Ascending aorta (tissue), 2 donors: Measurements from ENCODE around the gene DNAH8. TPM values are rescaled to one million over a fixed set of nuclear protein-coding genes. Genes with fewer than 3 reads are reported as not detected.

Source experiments
- DNase-seq, 2 donors: peaks; one replicate each; pipeline ENCODE4 v3.0.0-alpha.2; 2019; ENCODE audit warnings: low spot score in 2 of 2
- H3K27ac ChIP-seq, 2 donors: fragments of 200-600 bp; sonication (generic); one replicate each; pipeline ENCODE4 v1.5.1; 2016 to 2017; ENCODE audit warnings: mild to moderate bottlenecking in 1 of 2
- H3K27me3 ChIP-seq: fragments of 200-600 bp; sonication (generic); one replicate; pipeline ENCODE4 v1.5.1; 2017
- H3K36me3 ChIP-seq, 2 donors: fragments of 200-600 bp; sonication (generic); one replicate each; pipeline ENCODE4 v1.5.1; 2016
- H3K4me1 ChIP-seq, 2 donors: fragments of 200-600 bp; sonication (generic); one replicate each; pipeline ENCODE4 v1.5.1; 2016 to 2017; ENCODE audit warnings: mild to moderate bottlenecking in 1 of 2
- H3K4me3 ChIP-seq, 2 donors: fragments of 200-600 bp; sonication (generic); one replicate each; pipeline ENCODE4 v1.5.1; 2016 to 2017; ENCODE audit warnings: mild to moderate bottlenecking in 1 of 2
- H3K9me3 ChIP-seq, 2 donors: fragments of 200-600 bp; sonication (generic); one replicate each; pipeline ENCODE4 v1.5.1; 2016
- CTCF ChIP-seq, 3 experiments: fragments of 200-600 bp in 2 of 3; fragments of 450-650 bp in 1 of 3; sonication (generic) in 2 of 3; IDR thresholded peaks; one replicate each; pipeline ENCODE4 v1.5.1; 2016 to 2019; ENCODE audit warnings: antibody characterized with exemption in 3 of 3, mild to moderate bottlenecking in 1 of 3, moderate library complexity in 1 of 3
- intact Hi-C: fragments of 100-400 bp; cut with DNase I; formaldehyde crosslinking; loops from one replicate; pipeline ENCODE4 v1.15.1; 2023
- total RNA-seq: library from RNA; depleted of rRNA; stranded (reverse); fragments of >200 nt; gene quantifications from one replicate; pipeline ENCODE4 v1.1.0, GENCODE V29; 2016

The DNAH8 gene
- total RNA-seq, 1 donor from 2014 or later = not detected

GRCh38 chr6:38801305-38801704 lies 86.2 kb downstream of the DNAH8 start:
- TF ChIP-seq CTCF (IDR thresholded peaks at IDR 0.05) = no peak

GRCh38 chr6:38802497-38802896 lies 87.4 kb downstream of the DNAH8 start:
- intact Hi-C loops = no loop called here
- no peak for DNase-seq
- H3K27ac ChIP-seq = no peak overlapping the region
- no peaks in the 10 kb centered on the region for H3K4me1 ChIP-seq
- H3K4me3 ChIP-seq = no peak overlapping the region
- H3K27me3 ChIP-seq = no peaks in the 10 kb centered on the region
- no peak for TF ChIP-seq CTCF (IDR thresholded peaks at IDR 0.05)
- no peaks in the 10 kb centered on the region for H3K9me3 ChIP-seq
- H3K36me3 ChIP-seq = no peaks in the 10 kb centered on the region

More at GRCh38 chr6:38801305-38801704, 86.2 kb downstream of the DNAH8 start:
- Histone ChIP-seq H3K27ac (no peak overlapping the region), H3K9me3 (no peaks in the 10 kb centered on the region), H3K4me1 (no peaks in the 10 kb centered on the region), H3K4me3 (no peak overlapping the region), H3K27me3 (no peaks in the 10 kb centered on the region), H3K36me3 (no peaks in the 10 kb centered on the region)
- intact Hi-C loops = no loop called here
- DNase-seq = no peak

- intact Hi-C loops = no loop called here
- H3K27me3 ChIP-seq = no peaks in the 10 kb centered on the region
Measured at GRCh38 chr6:38803129-38803528, 88.0 kb downstream of the DNAH8 start.

GRCh38 chr6:38804358-38804757 lies 89.2 kb downstream of the DNAH8 start:
- no peak for DNase-seq
- H3K27ac ChIP-seq = no peak overlapping the region
- H3K27me3 ChIP-seq = no peaks in the 10 kb centered on the region
- no peak overlapping the region for H3K4me3 ChIP-seq
- intact Hi-C loops = no loop called here
- H3K4me1 ChIP-seq = no peaks in the 10 kb centered on the region
- H3K36me3 ChIP-seq = no peaks in the 10 kb centered on the region
- H3K9me3 ChIP-seq = no peaks in the 10 kb centered on the region
- TF ChIP-seq CTCF (IDR thresholded peaks at IDR 0.05) = no peak

More at GRCh38 chr6:38803129-38803528, 88.0 kb downstream of the DNAH8 start:
- no peak for DNase-seq
- Histone ChIP-seq H3K9me3 (no peaks in the 10 kb centered on the region), H3K27ac (no peak overlapping the region), H3K4me1 (no peaks in the 10 kb centered on the region), H3K4me3 (no peak overlapping the region), H3K36me3 (no peaks in the 10 kb centered on the region)
- TF ChIP-seq CTCF (IDR thresholded peaks at IDR 0.05) = no peak

GRCh38 chr6:38805127-38805655 lies 90.1 kb downstream of the DNAH8 start:
- DNase-seq = no peak
- intact Hi-C loops = no loop called here
- H3K27me3 ChIP-seq = no peaks in the 10 kb centered on the region
- no peak overlapping the region for H3K4me3 ChIP-seq
- no peaks in the 10 kb centered on the region for H3K36me3 ChIP-seq
- no peak for TF ChIP-seq CTCF (IDR thresholded peaks at IDR 0.05)
- H3K27ac ChIP-seq = no peak overlapping the region
- H3K4me1 ChIP-seq = no peaks in the 10 kb centered on the region
- H3K9me3 ChIP-seq = no peaks in the 10 kb centered on the region

- intact Hi-C loops = no loop called here
- Histone ChIP-seq H3K4me1 (no peaks in the 10 kb centered on the region), H3K27ac (no peak overlapping the region), H3K36me3 (no peaks in the 10 kb centered on the region), H3K27me3 (no peaks in the 10 kb centered on the region), H3K9me3 (no peaks in the 10 kb centered on the region), H3K4me3 (no peak overlapping the region)
- no peak for TF ChIP-seq CTCF (IDR thresholded peaks at IDR 0.05)
- no peak for DNase-seq
Measured at GRCh38 chr6:38805692-38806091, 90.6 kb downstream of the DNAH8 start.
